ENCODE results near the gene ST3GAL3.

The ST3GAL3 gene

GRCh38 chr1:43842175-43842498 is 134.8 kb downstream of the ST3GAL3 start:
- no peak for DNase-seq (ENCODE audit: low read depth)
- no peak for TF ChIP-seq CTCF (IDR thresholded peaks at IDR 0.05; ENCODE audit: insufficient read depth, low read depth, low read length, missing control alignments)
- H3K4me3 ChIP-seq (ENCODE audit: low read depth, low read length): no peak overlapping the region

GRCh38 chr1:43843684-43844083 is 136.3 kb downstream of the ST3GAL3 start:
- TF ChIP-seq CTCF (IDR thresholded peaks at IDR 0.05; ENCODE audit: insufficient read depth, low read depth, low read length, missing control alignments): no peak
- no peak for DNase-seq (ENCODE audit: low read depth)
- no peak overlapping the region for H3K4me3 ChIP-seq (ENCODE audit: low read depth, low read length)

- no peak overlapping the region for H3K4me3 ChIP-seq (ENCODE audit: low read depth, low read length)
- DNase-seq (ENCODE audit: low read depth): no peak
- TF ChIP-seq CTCF (IDR thresholded peaks at IDR 0.05; ENCODE audit: insufficient read depth, low read depth, low read length, missing control alignments): no peak
Measured at GRCh38 chr1:43844114-43844513, 136.8 kb downstream of the ST3GAL3 start.

GRCh38 chr1:43847290-43847689 is 140.0 kb downstream of the ST3GAL3 start:
- no peak for DNase-seq (ENCODE audit: low read depth)
- TF ChIP-seq CTCF (IDR thresholded peaks at IDR 0.05; ENCODE audit: insufficient read depth, low read depth, low read length, missing control alignments): no peak
- H3K4me3 ChIP-seq (ENCODE audit: low read depth, low read length): no peak overlapping the region

- no peak for TF ChIP-seq CTCF (IDR thresholded peaks at IDR 0.05; ENCODE audit: insufficient read depth, low read depth, low read length, missing control alignments)
- no peak for DNase-seq (ENCODE audit: low read depth)
- no peak overlapping the region for H3K4me3 ChIP-seq (ENCODE audit: low read depth, low read length)
Measured at GRCh38 chr1:43847882-43848281, 140.5 kb downstream of the ST3GAL3 start.

GRCh38 chr1:43849670-43850069 is 142.3 kb downstream of the ST3GAL3 start:
- TF ChIP-seq CTCF (IDR thresholded peaks at IDR 0.05; ENCODE audit: insufficient read depth, low read depth, low read length, missing control alignments): no peak
- DNase-seq (ENCODE audit: low read depth): no peak
- no peak overlapping the region for H3K4me3 ChIP-seq (ENCODE audit: low read depth, low read length)

- DNase-seq (ENCODE audit: low read depth): no peak
- no peak for TF ChIP-seq CTCF (IDR thresholded peaks at IDR 0.05; ENCODE audit: insufficient read depth, low read depth, low read length, missing control alignments)
Measured at GRCh38 chr1:43850591-43851233, 143.4 kb downstream of the ST3GAL3 start.

More at GRCh38 chr1:43850591-43851233, 143.4 kb downstream of the ST3GAL3 start:
- H3K4me3 ChIP-seq (ENCODE audit: low read depth, low read length): no peak overlapping the region
